GM12878 (cell line): ENCODE measurements around the gene CYP46A1. TPM values are rescaled to one million over a fixed set of nuclear protein-coding genes. Genes with fewer than 3 reads are reported as not detected.

Source experiments
- ATAC-seq: fragments of 200-7000 bp; cut with Tn5 transposase; 3 replicates; pipeline ENCODE4 v1.9.1; 2020; ENCODE audit warnings: mild to moderate bottlenecking, moderate library complexity
- BruUV-seq: library from RNA; stranded (reverse); fragments of 400-500 nt; replicated peaks from 2 replicates; lab custom pipeline; 2021; lab: Mats Ljungman, UMichigan
- CTCF ChIA-PET: fragments of 300-600 bp; sonication (Branson Sonifier 250); formaldehyde crosslinking; extraction: SDS; loops from one replicate; lab custom pipeline; 2021; ENCODE audit warnings: inconsistent platforms; lab: Yijun Ruan, JAX
- POLR2A ChIA-PET: fragments of 350-600 bp; formaldehyde crosslinking; extraction: SDS; loops from one replicate; lab custom pipeline; 2021; ENCODE audit warnings: inconsistent platforms; lab: Charles Lee
- RAD21 ChIA-PET: fragments of 300-600 bp; sonication (Branson Sonifier 250); formaldehyde crosslinking; loops from one replicate; lab custom pipeline; 2023; ENCODE audit warnings: antibody characterized with exemption; ENCODE audit not compliant: unreplicated experiment; lab: Charles Lee
- SMC1A ChIA-PET: fragments of 300-600 bp; sonication (Branson Sonifier 250); formaldehyde crosslinking; loops from one replicate; lab custom pipeline; 2023; ENCODE audit not compliant: unreplicated experiment, uncharacterized antibody; lab: Charles Lee
- DNase-seq: peaks from one replicate; pipeline ENCODE4 v3.0.0-alpha.2; 2011; ENCODE audit warnings: low read depth, low spot score
- FAIRE-seq: peaks from 3 replicates; lab custom pipeline; 2011; peaks lifted over from hg19 to GRCh38; lab: Jason Lieb, UNC
- H2AFZ ChIP-seq: 2 replicates; pipeline ENCODE4 v1.6.0; 2011; ENCODE audit warnings: low read depth, low read length, control low read depth; ENCODE audit not compliant: control insufficient read depth
- H3K27ac ChIP-seq: 2 replicates; pipeline ENCODE4 v1.5.1; 2011; ENCODE audit warnings: control low read depth; ENCODE audit not compliant: control insufficient read depth, insufficient read depth
- H3K27me3 ChIP-seq, 2 experiments: replicated peaks in 1 of 2; 2 replicates each; pipeline versions ENCODE4 v1.6.0 to v1.6.1; 2011; ENCODE audit warnings: low read length in 1 of 2; ENCODE audit not compliant: control insufficient read depth in 2 of 2, insufficient read depth in 2 of 2
- H3K36me3 ChIP-seq, 2 experiments: 2 replicates each; pipeline ENCODE4 v1.5.1; 2011; ENCODE audit warnings: low read length in 1 of 2; ENCODE audit not compliant: control insufficient read depth in 2 of 2, insufficient read depth in 2 of 2
- H3K4me1 ChIP-seq: 2 replicates; pipeline ENCODE4 v1.6.1; 2011; ENCODE audit warnings: mild to moderate bottlenecking, low read length, moderate library complexity, mixed read lengths; ENCODE audit not compliant: control insufficient read depth, insufficient read depth
- H3K4me2 ChIP-seq: 2 replicates; pipeline ENCODE4 v1.6.0; 2011; ENCODE audit warnings: control low read depth; ENCODE audit not compliant: control insufficient read depth, insufficient read depth
- H3K4me3 ChIP-seq: fragments of 200-600 bp; sonication (generic); 2 replicates; pipeline ENCODE4 v1.5.1; 2016
- H3K79me2 ChIP-seq: 2 replicates; pipeline ENCODE4 v1.6.0; 2011; ENCODE audit warnings: low read length; ENCODE audit not compliant: control insufficient read depth, insufficient read depth
- H3K9ac ChIP-seq: 2 replicates; pipeline ENCODE4 v1.8.0; 2011; ENCODE audit warnings: low read length, control low read depth, mixed read lengths; ENCODE audit not compliant: control insufficient read depth, insufficient read depth
- H3K9me3 ChIP-seq: replicated peaks from 3 replicates; pipeline ENCODE4 v1.5.1; 2011; ENCODE audit warnings: mild to moderate bottlenecking, low read length; ENCODE audit not compliant: control insufficient read depth, insufficient read depth
- H4K20me1 ChIP-seq: 2 replicates; pipeline ENCODE4 v1.6.0; 2011; ENCODE audit not compliant: control insufficient read depth, insufficient read depth
- CHD1 ChIP-seq: IDR thresholded peaks from 2 replicates; pipeline ENCODE4 v1.6.1; 2012; ENCODE audit warnings: low read depth, low read length, improper control_type of control experiment
- CHD2 ChIP-seq: IDR thresholded peaks from 2 replicates; pipeline ENCODE4 v1.6.1; 2011; ENCODE audit warnings: low read depth, low read length, improper control_type of control experiment, borderline replicate concordance
- FOS ChIP-seq: IDR thresholded peaks from 3 replicates; pipeline ENCODE4 v1.6.1; 2011; ENCODE audit warnings: borderline replicate concordance; ENCODE audit not compliant: insufficient read length; ENCODE audit errors: extremely low read depth
- GABPA ChIP-seq: IDR thresholded peaks from 2 replicates; pipeline ENCODE4 v1.6.1; 2014; ENCODE audit warnings: antibody characterized with exemption, low read depth, mild to moderate bottlenecking, inconsistent platforms
- MAX ChIP-seq: IDR thresholded peaks from 2 replicates; pipeline ENCODE4 v1.6.1; 2012; ENCODE audit warnings: low read depth, low read length, improper control_type of control experiment
- MEF2B ChIP-seq: fragments of 450-650 bp; IDR thresholded peaks from 2 replicates; pipeline ENCODE4 v1.6.1; 2018; ENCODE audit warnings: mild to moderate bottlenecking, moderate library complexity; ENCODE audit not compliant: partially characterized antibody, poor library complexity, severe bottlenecking
- NR2C1 ChIP-seq: fragments of 450-650 bp; IDR thresholded peaks from 2 replicates; pipeline ENCODE4 v1.6.1; 2017; ENCODE audit warnings: antibody characterized with exemption, mild to moderate bottlenecking, moderate library complexity
- PKNOX1 ChIP-seq: fragments of 450-650 bp; IDR thresholded peaks from 2 replicates; pipeline ENCODE4 v1.6.1; 2016; ENCODE audit warnings: mild to moderate bottlenecking
- SIX5 ChIP-seq: IDR thresholded peaks from 2 replicates; pipeline ENCODE4 v1.6.1; 2011; ENCODE audit warnings: mild to moderate bottlenecking, low read depth, low read length, moderate library complexity; ENCODE audit not compliant: severe bottlenecking
- SMAD5 ChIP-seq: IDR thresholded peaks from 2 replicates; pipeline ENCODE4 v1.6.1; 2016; ENCODE audit warnings: antibody characterized with exemption, low read depth
- SPI1 ChIP-seq: IDR thresholded peaks from 2 replicates; pipeline ENCODE4 v1.6.1; 2011; ENCODE audit warnings: low read depth, mild to moderate bottlenecking, low read length, moderate library complexity, borderline replicate concordance; ENCODE audit not compliant: insufficient read depth
- SREBF1 ChIP-seq: IDR thresholded peaks from 2 replicates; pipeline ENCODE4 v1.6.1; 2012; ENCODE audit warnings: mild to moderate bottlenecking, low read length
- SUZ12 ChIP-seq: fragments of 200-600 bp; sonication (generic); IDR thresholded peaks from one replicate; pipeline ENCODE4 v1.6.1; 2018; ENCODE audit warnings: antibody characterized with exemption, mild to moderate bottlenecking; ENCODE audit not compliant: unreplicated experiment
- TARDBP ChIP-seq: IDR thresholded peaks from 2 replicates; pipeline ENCODE4 v1.6.1; 2016; ENCODE audit warnings: borderline replicate concordance
- TBL1XR1 ChIP-seq: IDR thresholded peaks from 2 replicates; pipeline ENCODE4 v1.6.1; 2012; ENCODE audit warnings: low read depth, low read length, improper control_type of control experiment
- ZNF217 ChIP-seq: fragments of 450-650 bp; IDR thresholded peaks from 2 replicates; pipeline ENCODE4 v1.6.1; 2017; ENCODE audit warnings: antibody characterized with exemption, mild to moderate bottlenecking
- ZNF384 ChIP-seq: IDR thresholded peaks from 2 replicates; pipeline ENCODE4 v1.6.1; 2012; ENCODE audit warnings: low read depth, mild to moderate bottlenecking, low read length, improper control_type of control experiment, borderline replicate concordance
- ZSCAN29 ChIP-seq: fragments of 450-650 bp; IDR thresholded peaks from 2 replicates; pipeline ENCODE4 v1.6.1; 2017; ENCODE audit warnings: mild to moderate bottlenecking, moderate library complexity
- WGBS: methylation state at CpG from one replicate; pipeline ENCODE4 v1.1.6; 2016; ENCODE audit warnings: low lambda C conversion rate; ENCODE audit not compliant: insufficient replicate concordance, insufficient coverage; ENCODE audit errors: missing lambda C conversion rate; 5-methylcytosine and 5-hydroxymethylcytosine counted together
- in situ Hi-C: fragments of 300-500 bp; cut with MboI; formaldehyde crosslinking; loops from 9 replicates; pipeline ENCODE4 v1.14.3; 2018; ENCODE audit warnings: mixed read lengths
- intact Hi-C: fragments of 100-400 bp; cut with micrococcal nuclease; formaldehyde crosslinking; loops from one replicate; pipeline ENCODE4 v1.14.2; 2022; ENCODE audit not compliant: unreplicated experiment
- polyA plus RNA-seq, 11 experiments: library from polyadenylated mRNA; depleted of rRNA in 4 of 11; unstranded in 6 of 11; stranded (reverse) in 5 of 11; fragments of >200 nt; fragmentation: Nextera tagmentation in 4 of 11; fragmentation: Illumina TruSeq in 1 of 11; extraction: Ambion mirVana in 4 of 11; extraction: Trizol in 1 of 11; gene quantifications; 1 replicate in 1 of 11; 2 replicates in 10 of 11; pipeline versions ENCODE4 v1.2.1 to v1.2.3, GENCODE V29; 2011 to 2016; ENCODE audit warnings: inconsistent platforms in 2 of 11, missing spikeins in 2 of 11, low read depth in 1 of 11
- total RNA-seq, 4 experiments: library from RNA; depleted of rRNA in 3 of 4; stranded (reverse); fragments of >200 nt in 3 of 4; fragmentation: Illumina TruSeq in 1 of 4; extraction: Trizol in 1 of 4; gene quantifications; 2 replicates each; pipeline versions ENCODE4 v1.2.1 to v1.2.3, GENCODE V29; 2013 to 2021

The CYP46A1 gene
- total and polyA plus RNA-seq, 10 of the 15 experiments (the other 5 are each of a cell fraction or from before 2014, with no cell fraction given) = 0.04 to 0.11 TPM; not detected in 8

- Histone ChIP-seq H3K27me3 (no peaks in the 10 kb centered on the region; a peak in 1 of 4 replicates), H3K4me1 (no peaks in the 10 kb centered on the region), H4K20me1 (no peaks in the 10 kb centered on the region), H3K4me2 (no peak overlapping the region), H3K9ac (no peak overlapping the region), H3K27ac (no peak overlapping the region), H3K79me2 (no peaks in the 10 kb centered on the region), H2AFZ (no peak overlapping the region), H3K9me3 (peaks cover 2% of the 10 kb centered on the region; the same call in 1 of the 3 replicates), H3K4me3 (no peak overlapping the region), H3K36me3 (no peaks in the 10 kb centered on the region)
- TF ChIP-seq PKNOX1 = no peak
- TF ChIP-seq ZNF384 = no peak
- TF ChIP-seq CHD2 = no peak
- no peak for TF ChIP-seq CHD1
- no peak for TF ChIP-seq NR2C1
- no peak for TF ChIP-seq SUZ12
- no peak for TF ChIP-seq SIX5
- no peak for TF ChIP-seq MEF2B
- TF ChIP-seq SMAD5 = no peak
- no peak for TF ChIP-seq SPI1
- no peak for TF ChIP-seq FOS
- no peak for TF ChIP-seq TBL1XR1
- no peak for TF ChIP-seq GABPA
- no peak for TF ChIP-seq ZNF217
- no peak for TF ChIP-seq SREBF1
- no peak for TF ChIP-seq MAX
- TF ChIP-seq TARDBP = no peak
- TF ChIP-seq ZSCAN29 = no peak
- ChIA-PET CTCF (interaction anchor here (1.6 kb wide), 1 partner anchor 12 kb away, joined by 3 read pairs; no protein-coding TSS in a partner anchor), RAD21 (no interaction called here), SMC1A (no interaction called here), POLR2A (no interaction called here)
- FAIRE-seq (no peak), ATAC-seq (no peak), DNase-seq (no peak)
- intact Hi-C loops = no loop called here
- 57% methylated on average over 12 of the region's 12 CpGs for WGBS
- in situ Hi-C loops = no loop called here
- BruUV-seq = no TSS peak
Observed at GRCh38 chr14:99699085-99699760, 15.1 kb downstream of the CYP46A1 start.
